NCI-H128 (cell line): ENCODE data around the gene NHS.
"Not testable (repeated sequence)": the region's sequence is repeated elsewhere in the genome, so short reads cannot be mapped to it uniquely, and the experiment has no call there.

Experiments
- DNase-seq: peaks from one replicate; lab custom pipeline; 2025; ENCODE audit not compliant: unreplicated experiment; lab: John Stamatoyannopoulos, UW

The NHS gene

DNA sequence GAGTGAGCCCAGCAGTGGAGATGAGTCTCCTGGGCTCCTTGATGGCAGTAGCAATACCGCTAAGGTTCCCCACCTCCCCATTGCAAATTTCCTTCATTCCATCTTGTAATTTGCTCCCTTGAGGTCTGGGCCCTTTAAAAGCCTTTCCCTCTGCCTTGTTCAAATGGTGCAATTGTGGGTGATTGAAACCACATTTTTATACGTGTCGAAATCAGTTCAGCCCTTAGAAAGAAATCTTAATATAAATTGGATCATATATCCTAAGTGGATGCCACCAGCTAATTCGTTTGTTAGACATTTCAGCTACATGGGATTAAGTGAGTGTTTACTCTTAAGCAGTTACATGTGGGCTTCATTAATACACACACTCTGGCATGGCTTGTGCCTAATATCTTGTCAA, 68.6 kb downstream of the NHS start:
- no peak for DNase-seq

- not testable (repeated sequence) for DNase-seq
Measured at GRCh38 chrX:17446269-17446668, 71.3 kb downstream of the NHS start.

DNA sequence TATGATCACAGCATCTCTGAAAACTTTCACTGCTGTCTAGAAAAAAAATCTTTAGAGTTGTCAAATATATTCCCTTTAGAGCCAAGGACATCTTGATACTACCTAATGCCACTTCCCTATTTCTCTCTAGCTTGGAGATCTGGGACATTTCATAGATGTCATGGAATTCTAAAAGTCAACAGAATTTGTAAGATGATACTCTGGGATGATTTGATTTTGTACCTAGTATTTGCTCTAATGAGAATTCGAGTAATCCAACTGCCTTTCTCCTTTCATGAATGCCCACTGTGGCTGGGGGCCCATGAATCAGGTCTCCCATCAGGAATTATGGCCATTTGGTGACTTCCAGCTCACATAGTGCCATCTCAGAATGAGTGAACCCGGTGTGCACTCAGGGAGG, 73.2 kb downstream of the NHS start:
- no peak for DNase-seq

DNA sequence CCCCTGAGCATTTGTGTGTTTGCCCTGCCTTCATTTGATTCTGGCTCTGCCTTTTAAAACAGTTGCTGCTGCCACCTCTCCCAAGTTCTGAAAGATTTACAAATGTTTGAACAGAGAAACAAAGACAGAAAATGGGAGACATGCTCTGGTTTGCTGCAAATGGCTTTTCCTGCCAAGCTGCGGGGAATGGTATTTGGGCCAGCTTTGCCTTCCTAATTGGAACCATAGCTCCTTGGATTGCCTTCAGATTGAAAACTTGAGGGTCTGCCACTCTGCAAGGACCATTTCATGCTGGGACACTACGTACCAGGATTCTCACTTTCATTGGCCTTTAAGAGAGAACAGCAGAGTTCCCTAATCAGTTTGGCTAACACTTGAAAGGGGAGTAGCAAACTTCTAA, 74.9 kb downstream of the NHS start:
- no peak for DNase-seq

GRCh38 chrX:17453788-17454187, 78.8 kb downstream of the NHS start:
- no peak for DNase-seq

- DNase-seq, result no peak
Measured at GRCh38 chrX:17456526-17456925, 81.5 kb downstream of the NHS start.

DNA sequence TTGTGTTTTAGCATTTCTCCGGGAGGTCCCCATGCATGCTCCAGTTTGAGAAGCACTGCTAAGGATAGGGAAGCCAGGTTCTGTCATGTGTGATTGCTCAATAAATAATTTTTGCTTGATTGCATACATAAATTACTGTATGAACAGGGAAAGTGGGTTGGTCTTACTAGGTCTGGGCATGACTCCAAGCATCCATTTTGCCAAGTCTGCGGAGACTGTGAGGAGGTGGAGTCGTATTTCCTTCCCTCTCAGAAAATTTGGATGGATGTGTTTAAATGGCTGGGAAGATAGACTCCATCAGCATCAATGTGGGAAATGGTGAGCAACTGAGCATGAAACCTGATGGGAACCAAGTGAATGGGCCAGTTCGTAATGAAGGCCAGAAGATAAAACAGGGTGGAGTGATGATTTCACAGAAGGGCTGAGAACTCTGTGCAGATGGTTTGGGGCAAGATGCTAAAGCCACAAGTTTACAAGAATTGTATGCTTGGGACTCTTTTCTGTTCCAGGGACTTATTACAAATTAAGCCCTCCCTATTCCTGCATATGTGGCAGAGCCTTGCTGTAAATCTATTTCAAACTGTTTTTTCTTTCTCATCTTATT, 84.1 kb downstream of the NHS start:
- DNase-seq, result peak; percentile 7

GRCh38 chrX:17459661-17460060, 84.7 kb downstream of the NHS start:
- no peak for DNase-seq

DNA sequence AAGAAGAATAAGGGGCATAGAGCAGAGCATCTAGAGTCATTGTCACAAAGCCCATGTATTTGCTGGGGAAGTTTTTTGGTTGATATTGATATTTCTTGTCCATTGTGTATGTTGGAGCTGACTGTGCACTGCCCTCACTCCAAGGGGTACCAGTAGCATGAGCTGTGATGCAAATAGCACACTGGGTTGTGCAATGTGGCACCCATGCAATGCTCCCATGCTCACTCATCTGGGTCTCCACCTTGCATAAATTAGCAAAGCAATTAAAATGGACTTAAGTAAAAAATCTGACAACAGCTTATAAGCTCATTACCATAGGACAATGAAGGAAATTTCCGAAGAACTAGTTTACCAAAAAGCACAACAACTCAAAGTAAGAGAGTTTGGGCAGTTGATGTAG, 87.9 kb downstream of the NHS start:
- no peak for DNase-seq

GRCh38 chrX:17464194-17464593, 89.2 kb downstream of the NHS start:
- no peak for DNase-seq

- no peak for DNase-seq
Measured at GRCh38 chrX:17465201-17465600, 90.2 kb downstream of the NHS start.

GRCh38 chrX:17465802-17466201, 90.8 kb downstream of the NHS start:
- DNase-seq, result no peak

- no peak for DNase-seq
Measured at GRCh38 chrX:17470136-17470535, 95.1 kb downstream of the NHS start.

DNA sequence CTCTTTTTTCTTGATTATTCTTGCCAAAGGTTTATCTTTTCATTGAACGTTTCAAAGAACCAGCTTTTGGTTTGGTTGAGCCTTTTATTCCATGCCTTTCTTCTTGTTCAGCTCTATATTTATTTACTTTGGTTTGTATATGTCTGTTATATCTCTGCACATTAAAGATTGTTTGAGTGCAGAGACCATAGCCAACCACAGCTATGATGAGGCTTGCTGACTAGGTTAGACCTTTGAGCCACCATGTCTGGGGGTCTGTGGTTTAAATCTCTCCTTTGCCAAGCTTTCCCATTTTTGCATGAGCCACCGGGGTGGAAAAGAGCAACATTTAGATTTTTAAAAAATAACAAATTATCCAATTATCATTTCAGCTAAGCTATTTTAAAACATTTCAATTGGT, 96.1 kb downstream of the NHS start:
- no peak for DNase-seq

GRCh38 chrX:17471861-17472260, 96.9 kb downstream of the NHS start:
- DNase-seq, result no peak

- no peak for DNase-seq
Measured at GRCh38 chrX:17472424-17472823, 97.4 kb downstream of the NHS start.

DNA sequence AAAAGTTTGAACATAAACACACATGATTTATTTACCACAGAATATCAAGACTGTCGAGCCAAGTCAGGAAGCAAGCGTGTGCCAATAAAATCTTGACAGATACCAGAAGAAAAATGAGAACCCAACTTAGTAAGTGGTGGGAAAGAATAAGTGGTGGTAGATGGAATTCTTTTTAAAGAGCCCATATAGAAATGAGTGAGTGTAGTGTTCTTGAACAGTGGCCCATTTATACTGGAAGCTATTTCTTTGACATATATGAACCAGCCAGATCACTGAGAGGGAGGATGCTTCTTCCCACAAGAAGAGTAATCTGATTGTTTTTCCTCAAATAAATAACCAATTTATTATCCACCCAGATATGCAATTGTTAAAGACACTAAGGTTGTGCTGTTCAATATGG, 98.0 kb downstream of the NHS start:
- no peak for DNase-seq

GRCh38 chrX:17474892-17475291, 99.9 kb downstream of the NHS start:
- no peak for DNase-seq

DNA sequence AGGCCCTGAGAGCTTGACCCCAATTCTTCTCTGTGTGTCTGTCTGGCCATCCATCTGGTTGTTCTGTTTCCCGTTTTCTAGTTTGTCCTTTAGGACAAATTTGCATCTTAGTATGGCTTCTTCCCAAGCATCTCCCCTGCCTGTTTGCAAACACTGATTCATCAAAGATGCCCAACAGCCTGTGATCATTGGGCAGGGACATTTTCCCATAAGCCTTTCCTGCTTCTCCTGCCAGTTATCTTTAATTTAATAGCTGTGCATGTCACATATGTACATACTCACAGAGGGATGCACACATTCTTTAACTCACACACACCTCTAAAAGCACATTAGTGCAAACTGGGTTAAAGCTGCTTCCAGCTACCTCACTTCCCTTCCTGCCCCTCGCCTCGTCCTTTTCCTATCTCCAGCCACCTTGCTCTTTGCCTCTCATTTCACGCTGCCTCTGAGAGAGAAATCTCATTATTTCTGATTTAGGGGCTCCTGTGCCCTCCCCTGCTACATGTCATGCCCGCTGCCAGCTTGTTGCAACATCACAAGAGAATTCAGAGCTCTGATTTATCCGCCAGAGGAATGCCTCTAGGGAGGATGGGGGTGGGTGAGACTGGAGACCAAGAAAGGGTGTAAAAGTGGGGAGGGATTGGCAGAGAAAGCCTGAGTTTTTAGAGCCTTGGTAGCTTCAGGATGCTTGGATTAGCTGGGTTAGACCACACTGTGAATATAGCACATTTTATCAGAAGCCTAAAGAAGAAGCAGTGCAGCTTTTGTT, 100.6 kb downstream of the NHS start:
- DNase-seq, result no peak

GRCh38 chrX:17476411-17476810, 101.4 kb downstream of the NHS start:
- no peak for DNase-seq

GRCh38 chrX:17481086-17481485, 106.1 kb downstream of the NHS start:
- DNase-seq, result no peak

DNA sequence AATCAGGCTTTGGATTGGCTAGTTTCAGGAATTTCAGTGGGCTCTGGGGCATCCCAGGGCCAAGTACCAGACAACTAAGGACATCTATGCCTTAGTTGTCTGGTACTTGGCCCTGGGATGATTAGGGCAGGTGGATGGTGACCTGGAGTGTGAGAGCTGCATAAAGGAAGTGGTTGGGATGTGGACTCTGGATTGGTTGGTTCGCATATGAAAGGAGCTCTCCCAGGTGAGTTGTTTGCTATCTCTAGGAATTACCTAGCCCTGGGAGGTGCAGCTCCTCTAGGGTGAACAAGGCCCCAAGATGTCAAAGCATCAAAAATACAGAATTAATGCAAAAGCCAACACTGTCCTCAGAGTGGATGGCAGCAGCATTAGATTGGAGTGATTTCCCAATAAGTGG, 109.6 kb downstream of the NHS start:
- no peak for DNase-seq

- DNase-seq, result no peak
Measured at GRCh38 chrX:17485391-17485790, 110.4 kb downstream of the NHS start.
